K562 (cell line): ENCODE measurements around the gene PITX1. TPM values are rescaled to one million over a fixed set of nuclear protein-coding genes. Genes with fewer than 3 reads are reported as not detected.

Source experiments
- ARHGAP35 ChIP-seq: fragments of 450-650 bp; IDR thresholded peaks from 2 replicates; pipeline ENCODE4 v1.6.1; 2018; ENCODE audit not compliant: partially characterized antibody
- CC2D1A ChIP-seq: fragments of 450-650 bp; IDR thresholded peaks from 2 replicates; pipeline ENCODE4 v1.6.1; 2017; ENCODE audit warnings: mild to moderate bottlenecking
- CHD1 ChIP-seq: fragments of 200-600 bp; sonication (generic); IDR thresholded peaks from one replicate; pipeline ENCODE4 v1.6.1; 2012; ENCODE audit warnings: mild to moderate bottlenecking, moderate library complexity, low read length, inconsistent platforms
- E2F4 ChIP-seq: sonication (generic); formaldehyde crosslinking; IDR thresholded peaks from 2 replicates; pipeline ENCODE4 v1.8.0; 2022; ENCODE audit warnings: mild to moderate bottlenecking, low read depth, missing genetic modification reagents
- FOXK2 ChIP-seq, 2 experiments: fragments of 450-650 bp; IDR thresholded peaks in 1 of 2; conservative IDR thresholded peaks in 1 of 2; 2 replicates each; pipeline ENCODE4 v1.6.1; 2016; ENCODE audit warnings: low read depth in 2 of 2, mild to moderate bottlenecking in 1 of 2
- NFIC ChIP-seq: fragments of 450-650 bp; IDR thresholded peaks from 2 replicates; pipeline ENCODE4 v1.6.1; 2017; ENCODE audit warnings: mild to moderate bottlenecking, inconsistent platforms
- NRF1 ChIP-seq, 2 experiments: fragments of 450-650 bp; IDR thresholded peaks in 1 of 2; conservative IDR thresholded peaks in 1 of 2; 2 replicates each; pipeline ENCODE4 v1.6.1; 2014; ENCODE audit warnings: mild to moderate bottlenecking in 2 of 2
- PML ChIP-seq: IDR thresholded peaks from 2 replicates; pipeline ENCODE4 v1.6.1; 2012; ENCODE audit warnings: low read length, inconsistent platforms
- STAG1 ChIP-seq: sonication (generic); formaldehyde crosslinking; IDR thresholded peaks from 2 replicates; pipeline ENCODE4 v1.5.0; 2020; ENCODE audit warnings: missing genetic modification reagents, borderline replicate concordance
- SUPT5H ChIP-seq: fragments of 450-650 bp; IDR thresholded peaks from 2 replicates; pipeline ENCODE4 v1.6.1; 2016
- ZNF232 ChIP-seq: sonication (generic); formaldehyde crosslinking; IDR thresholded peaks from 2 replicates; pipeline ENCODE4 v1.8.0; 2022; ENCODE audit warnings: mild to moderate bottlenecking, missing genetic modification reagents
- ZNF449 ChIP-seq: fragments of 250-450 bp; sonication (Bioruptor Pico); IDR thresholded peaks from 2 replicates; pipeline ENCODE4 v1.8.0; 2022; ENCODE audit warnings: moderate library complexity, mild to moderate bottlenecking, inconsistent platforms
- polyA plus RNA-seq, 8 experiments: library from polyadenylated mRNA; depleted of rRNA in 4 of 8; stranded (reverse) in 5 of 8; unstranded in 3 of 8; fragments of >200 nt; fragmentation: Nextera tagmentation in 2 of 8; fragmentation: Illumina TruSeq in 1 of 8; extraction: Ambion mirVana in 2 of 8; extraction: Trizol in 1 of 8; gene quantifications; 2 replicates each; pipeline versions ENCODE4 v1.2.1 to v1.2.3, GENCODE V29; 2011 to 2014; ENCODE audit warnings: inconsistent platforms in 1 of 8, missing spikeins in 1 of 8
- total RNA-seq, 7 experiments: library from RNA; depleted of rRNA in 6 of 7; stranded (reverse); fragments of >200 nt in 6 of 7; fragmentation: Illumina TruSeq in 2 of 7; extraction: Trizol in 2 of 7; gene quantifications; 2 replicates each; pipeline versions ENCODE4 v1.2.1 to v1.2.3, GENCODE V29; 2011 to 2021; ENCODE audit warnings: low replicate concordance in 1 of 7
- TF ChIP-seq, protein P1 (sequence below): fragments of 200-800 bp; sonication (Bioruptor generic); IDR thresholded peaks from 2 replicates; pipeline ENCODE4 v1.6.1; 2017; ENCODE audit warnings: missing genetic modification characterization, missing compliant biosample characterization
- TF ChIP-seq, protein P2 (sequence below): sonication (generic); formaldehyde crosslinking; IDR thresholded peaks from 2 replicates; pipeline ENCODE4 v1.8.0; 2022; ENCODE audit warnings: mild to moderate bottlenecking, missing genetic modification reagents
- TF ChIP-seq, protein P3 (sequence below): fragments of 450-650 bp; IDR thresholded peaks from 2 replicates; pipeline ENCODE4 v1.6.1; 2016; ENCODE audit warnings: borderline replicate concordance

The PITX1 gene
- total and polyA plus RNA-seq, 9 of the 15 experiments (the other 6 are each of a cell fraction or from before 2014, with no cell fraction given) = 0.13 to 88.2 (median 24.9) TPM

GRCh38 chr5:135032999-135033861 lies 798 bp downstream of the PITX1 start (continued):
- TF ChIP-seq, protein P1, sequence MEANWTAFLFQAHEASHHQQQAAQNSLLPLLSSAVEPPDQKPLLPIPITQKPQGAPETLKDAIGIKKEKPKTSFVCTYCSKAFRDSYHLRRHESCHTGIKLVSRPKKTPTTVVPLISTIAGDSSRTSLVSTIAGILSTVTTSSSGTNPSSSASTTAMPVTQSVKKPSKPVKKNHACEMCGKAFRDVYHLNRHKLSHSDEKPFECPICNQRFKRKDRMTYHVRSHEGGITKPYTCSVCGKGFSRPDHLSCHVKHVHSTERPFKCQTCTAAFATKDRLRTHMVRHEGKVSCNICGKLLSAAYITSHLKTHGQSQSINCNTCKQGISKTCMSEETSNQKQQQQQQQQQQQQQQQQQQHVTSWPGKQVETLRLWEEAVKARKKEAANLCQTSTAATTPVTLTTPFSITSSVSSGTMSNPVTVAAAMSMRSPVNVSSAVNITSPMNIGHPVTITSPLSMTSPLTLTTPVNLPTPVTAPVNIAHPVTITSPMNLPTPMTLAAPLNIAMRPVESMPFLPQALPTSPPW = peak; percentile 23; the same call in 1 of the 2 replicates
- TF ChIP-seq, protein P2, sequence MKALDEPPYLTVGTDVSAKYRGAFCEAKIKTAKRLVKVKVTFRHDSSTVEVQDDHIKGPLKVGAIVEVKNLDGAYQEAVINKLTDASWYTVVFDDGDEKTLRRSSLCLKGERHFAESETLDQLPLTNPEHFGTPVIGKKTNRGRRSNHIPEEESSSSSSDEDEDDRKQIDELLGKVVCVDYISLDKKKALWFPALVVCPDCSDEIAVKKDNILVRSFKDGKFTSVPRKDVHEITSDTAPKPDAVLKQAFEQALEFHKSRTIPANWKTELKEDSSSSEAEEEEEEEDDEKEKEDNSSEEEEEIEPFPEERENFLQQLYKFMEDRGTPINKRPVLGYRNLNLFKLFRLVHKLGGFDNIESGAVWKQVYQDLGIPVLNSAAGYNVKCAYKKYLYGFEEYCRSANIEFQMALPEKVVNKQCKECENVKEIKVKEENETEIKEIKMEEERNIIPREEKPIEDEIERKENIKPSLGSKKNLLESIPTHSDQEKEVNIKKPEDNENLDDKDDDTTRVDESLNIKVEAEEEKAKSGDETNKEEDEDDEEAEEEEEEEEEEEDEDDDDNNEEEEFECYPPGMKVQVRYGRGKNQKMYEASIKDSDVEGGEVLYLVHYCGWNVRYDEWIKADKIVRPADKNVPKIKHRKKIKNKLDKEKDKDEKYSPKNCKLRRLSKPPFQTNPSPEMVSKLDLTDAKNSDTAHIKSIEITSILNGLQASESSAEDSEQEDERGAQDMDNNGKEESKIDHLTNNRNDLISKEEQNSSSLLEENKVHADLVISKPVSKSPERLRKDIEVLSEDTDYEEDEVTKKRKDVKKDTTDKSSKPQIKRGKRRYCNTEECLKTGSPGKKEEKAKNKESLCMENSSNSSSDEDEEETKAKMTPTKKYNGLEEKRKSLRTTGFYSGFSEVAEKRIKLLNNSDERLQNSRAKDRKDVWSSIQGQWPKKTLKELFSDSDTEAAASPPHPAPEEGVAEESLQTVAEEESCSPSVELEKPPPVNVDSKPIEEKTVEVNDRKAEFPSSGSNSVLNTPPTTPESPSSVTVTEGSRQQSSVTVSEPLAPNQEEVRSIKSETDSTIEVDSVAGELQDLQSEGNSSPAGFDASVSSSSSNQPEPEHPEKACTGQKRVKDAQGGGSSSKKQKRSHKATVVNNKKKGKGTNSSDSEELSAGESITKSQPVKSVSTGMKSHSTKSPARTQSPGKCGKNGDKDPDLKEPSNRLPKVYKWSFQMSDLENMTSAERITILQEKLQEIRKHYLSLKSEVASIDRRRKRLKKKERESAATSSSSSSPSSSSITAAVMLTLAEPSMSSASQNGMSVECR = peak; percentile 63
- peak; percentile 13; the same call in 1 of the 2 replicates for TF ChIP-seq CC2D1A
- no peak for TF ChIP-seq ZNF232 (CRISPR knock-in tag)
- peak; percentile 66 for TF ChIP-seq ARHGAP35
- peak; percentile 41; the same call in 1 of the 2 replicates for TF ChIP-seq SUPT5H
- TF ChIP-seq, protein P3, sequence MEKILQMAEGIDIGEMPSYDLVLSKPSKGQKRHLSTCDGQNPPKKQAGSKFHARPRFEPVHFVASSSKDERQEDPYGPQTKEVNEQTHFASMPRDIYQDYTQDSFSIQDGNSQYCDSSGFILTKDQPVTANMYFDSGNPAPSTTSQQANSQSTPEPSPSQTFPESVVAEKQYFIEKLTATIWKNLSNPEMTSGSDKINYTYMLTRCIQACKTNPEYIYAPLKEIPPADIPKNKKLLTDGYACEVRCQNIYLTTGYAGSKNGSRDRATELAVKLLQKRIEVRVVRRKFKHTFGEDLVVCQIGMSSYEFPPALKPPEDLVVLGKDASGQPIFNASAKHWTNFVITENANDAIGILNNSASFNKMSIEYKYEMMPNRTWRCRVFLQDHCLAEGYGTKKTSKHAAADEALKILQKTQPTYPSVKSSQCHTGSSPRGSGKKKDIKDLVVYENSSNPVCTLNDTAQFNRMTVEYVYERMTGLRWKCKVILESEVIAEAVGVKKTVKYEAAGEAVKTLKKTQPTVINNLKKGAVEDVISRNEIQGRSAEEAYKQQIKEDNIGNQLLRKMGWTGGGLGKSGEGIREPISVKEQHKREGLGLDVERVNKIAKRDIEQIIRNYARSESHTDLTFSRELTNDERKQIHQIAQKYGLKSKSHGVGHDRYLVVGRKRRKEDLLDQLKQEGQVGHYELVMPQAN = peak; percentile 68
- no peak for TF ChIP-seq ZNF449 (CRISPR knock-in tag)
- TF ChIP-seq CHD1 = peak; percentile 84
- no peak for TF ChIP-seq FOXK2 (conservative IDR thresholded peaks at IDR 0.05 in 1 of 2, IDR thresholded peaks at IDR 0.05 in 1 of 2; ENCODE audit: low read depth in 2 of 2)
- TF ChIP-seq STAG1 (CRISPR knock-in tag) = peak; percentile 39; the same call in 1 of the 2 replicates
- peak; percentile 55 to 62; a peak in 3 of 4 replicates for TF ChIP-seq NRF1 (conservative IDR thresholded peaks at IDR 0.05 in 1 of 2, IDR thresholded peaks at IDR 0.05 in 1 of 2)
- TF ChIP-seq PML = no peak
- TF ChIP-seq NFIC = no peak
- TF ChIP-seq E2F4 (CRISPR knock-in tag) = 0 out of 2 replicates have a peak, but pooled peaks have one; percentile 56
